GM23248 (cell line): ENCODE results near the gene HELZ2. TPM values are rescaled to one million over a fixed set of nuclear protein-coding genes. Genes with fewer than 3 reads are reported as not detected.
A peak's percentile ranks its signal among the peaks of the same experiment; 100 is the strongest.

Experiments used
- DNase-seq: peaks from one replicate; pipeline ENCODE4 v3.0.0-alpha.2; 2015
- H2AFZ ChIP-seq: fragments of 200-600 bp; sonication (generic); 2 replicates; pipeline ENCODE4 v1.6.1; 2016; ENCODE audit warnings: antibody characterized with exemption
- H3F3A ChIP-seq: fragments of 200-600 bp; sonication (generic); 2 replicates; pipeline ENCODE4 v1.6.1; 2016; ENCODE audit warnings: mild to moderate bottlenecking, antibody characterized with exemption, mixed run types; ENCODE audit not compliant: insufficient read depth
- H3K27ac ChIP-seq: fragments of 200-600 bp; sonication (generic); 2 replicates; pipeline ENCODE4 v1.5.1; 2016; ENCODE audit warnings: mild to moderate bottlenecking
- H3K27me3 ChIP-seq: fragments of 200-600 bp; sonication (generic); replicated peaks from 2 replicates; pipeline ENCODE4 v1.6.1; 2016; ENCODE audit warnings: mild to moderate bottlenecking; ENCODE audit not compliant: insufficient read depth
- H3K36me3 ChIP-seq: fragments of 200-600 bp; sonication (generic); 2 replicates; pipeline ENCODE4 v1.6.1; 2016; ENCODE audit warnings: low read depth, mild to moderate bottlenecking
- H3K4me1 ChIP-seq: fragments of 200-600 bp; sonication (generic); 2 replicates; pipeline ENCODE4 v1.6.1; 2016; ENCODE audit warnings: mild to moderate bottlenecking; ENCODE audit not compliant: insufficient read depth
- H3K4me2 ChIP-seq: fragments of 200-600 bp; sonication (generic); one replicate; pipeline ENCODE4 v1.6.1; 2016; ENCODE audit warnings: mild to moderate bottlenecking; ENCODE audit not compliant: unreplicated experiment
- H3K4me3 ChIP-seq: fragments of 200-600 bp; sonication (generic); 2 replicates; pipeline ENCODE4 v1.5.1; 2016; ENCODE audit warnings: mild to moderate bottlenecking
- H3K79me2 ChIP-seq: fragments of 200-600 bp; sonication (generic); 2 replicates; pipeline ENCODE4 v1.6.1; 2016; ENCODE audit warnings: mild to moderate bottlenecking; ENCODE audit not compliant: insufficient read depth
- H3K9ac ChIP-seq: fragments of 200-600 bp; sonication (generic); 2 replicates; pipeline ENCODE4 v1.6.1; 2016; ENCODE audit warnings: mild to moderate bottlenecking
- H3K9me2 ChIP-seq: fragments of 200-600 bp; sonication (generic); 2 replicates; pipeline ENCODE4 v1.6.1; 2016; ENCODE audit warnings: mixed run types, mild to moderate bottlenecking, moderate library complexity; ENCODE audit not compliant: insufficient read depth
- H3K9me3 ChIP-seq: fragments of 200-600 bp; sonication (generic); one replicate; pipeline ENCODE4 v1.6.1; 2017; ENCODE audit warnings: low read depth
- H4K20me1 ChIP-seq: fragments of 200-600 bp; sonication (generic); 2 replicates; pipeline ENCODE4 v1.6.0; 2016; ENCODE audit not compliant: insufficient read depth
- EZH2 ChIP-seq: fragments of 200-600 bp; sonication (generic); IDR thresholded peaks from 2 replicates; pipeline ENCODE4 v1.6.1; 2018; ENCODE audit warnings: antibody characterized with exemption, mild to moderate bottlenecking; ENCODE audit not compliant: insufficient read depth, poor library complexity, severe bottlenecking
- EZH2phosphoT487 ChIP-seq: fragments of 200-600 bp; sonication (generic); IDR thresholded peaks from 2 replicates; pipeline ENCODE4 v1.6.1; 2018; ENCODE audit warnings: antibody characterized with exemption, moderate library complexity, mild to moderate bottlenecking, low read depth; ENCODE audit not compliant: insufficient read depth
- WGBS, 2 experiments: methylation state at CpG; one replicate each; pipeline ENCODE4 v1.1.6; 2015 to 2017; ENCODE audit warnings: low lambda C conversion rate in 2 of 2, low coverage in 1 of 2; ENCODE audit errors: missing lambda C conversion rate in 2 of 2; 5-methylcytosine and 5-hydroxymethylcytosine counted together
- in situ Hi-C: fragments of 300-500 bp; cut with MboI; formaldehyde crosslinking; loops from 2 replicates; pipeline ENCODE4 v1.15.0; 2020
- polyA plus RNA-seq: library from polyadenylated mRNA; unstranded; fragments of >200 nt; fragmentation: Nextera tagmentation; extraction: Ambion mirVana; gene quantifications from 2 replicates; pipeline ENCODE4 v1.2.1, GENCODE V29; 2016
- total RNA-seq: library from RNA; depleted of rRNA; stranded (reverse); fragments of >200 nt; shearing (Covaris generic); gene quantifications from 2 replicates; pipeline ENCODE4 v1.2.3, GENCODE V29; 2014

The HELZ2 gene
- total and polyA plus RNA-seq, 2 experiments from 2014 or later, result 3.0 to 17.5 TPM

GRCh38 chr20:63556873-63557478 lies 17.1 kb downstream of the HELZ2 start:
- Histone ChIP-seq H3K4me2 (no peak overlapping the region), H3K36me3 (no peaks in the 10 kb centered on the region), H3K9me2 (no peaks in the 10 kb centered on the region), H3K27me3 (no peaks in the 10 kb centered on the region), H2AFZ (no peak overlapping the region), H3K9me3 (no peaks in the 10 kb centered on the region), H4K20me1 (no peaks in the 10 kb centered on the region), H3K9ac (no peak overlapping the region), H3K27ac (no peak overlapping the region), H3K4me1 (no peaks in the 10 kb centered on the region), H3K4me3 (no peak overlapping the region), H3F3A (0 out of 2 replicates have a peak, but pooled peaks cover 11% of the 10 kb centered on the region), H3K79me2 (no peaks in the 10 kb centered on the region)
- 75 to 78% methylated on average over 18 to 23 of the region's 23 CpGs for whole genome bisulfite sequencing, 2 experiments
- no peak for DNase-seq
- no peak for TF ChIP-seq EZH2phosphoT487
- in situ Hi-C loops, result no loop called here

GRCh38 chr20:63555661-63556381 lies 18.2 kb downstream of the HELZ2 start:
- Histone ChIP-seq H3K9me3 (no peaks in the 10 kb centered on the region), H3K4me3 (no peak overlapping the region), H3K27ac (no peak overlapping the region), H3K79me2 (no peaks in the 10 kb centered on the region), H2AFZ (no peak overlapping the region), H3K4me2 (no peak overlapping the region), H3K4me1 (no peaks in the 10 kb centered on the region), H3K9me2 (no peaks in the 10 kb centered on the region), H3F3A (0 out of 2 replicates have a peak, but pooled peaks cover 11% of the 10 kb centered on the region), H3K27me3 (no peaks in the 10 kb centered on the region), H3K9ac (no peak overlapping the region), H4K20me1 (no peaks in the 10 kb centered on the region), H3K36me3 (no peaks in the 10 kb centered on the region)
- DNase-seq, result no peak
- 92 to 94% methylated on average over 42 to 43 of the region's 45 CpGs for WGBS, 2 experiments
- in situ Hi-C loops, result no loop called here
- TF ChIP-seq EZH2phosphoT487, result no peak
- TF ChIP-seq EZH2, result no peak

- peak overlapping the region; percentile 75 for H3K4me3 ChIP-seq
- no peaks in the 10 kb centered on the region for H3K27me3 ChIP-seq
- no peak overlapping the region for H3K4me2 ChIP-seq
- no peaks in the 10 kb centered on the region for H3K9me3 ChIP-seq
- no peaks in the 10 kb centered on the region for H3K4me1 ChIP-seq
- H3K36me3 ChIP-seq, result no peaks in the 10 kb centered on the region
- H3K79me2 ChIP-seq, result no peaks in the 10 kb centered on the region
- 0 out of 2 replicates have a peak, but pooled peaks cover 11% of the 10 kb centered on the region for H3F3A ChIP-seq
- no peaks in the 10 kb centered on the region for H4K20me1 ChIP-seq
- no peak overlapping the region for H3K9ac ChIP-seq
- 84% methylated on average over 31 to 38 of the region's 38 CpGs for WGBS, 2 experiments
- TF ChIP-seq EZH2, result no peak
- TF ChIP-seq EZH2phosphoT487, result no peak
- no peaks in the 10 kb centered on the region for H3K9me2 ChIP-seq
- no peak for DNase-seq
- H2AFZ ChIP-seq, result 0 out of 2 replicates have a peak overlapping the region, but pooled peaks have one; percentile 90
- in situ Hi-C loops, result no loop called here
- H3K27ac ChIP-seq, result no peak overlapping the region
Measured at GRCh38 chr20:63554361-63555278, 19.4 kb downstream of the HELZ2 start.

- Histone ChIP-seq H3K4me2 (peak within 1 kb of the TSS; percentile 82), H3K4me1 (no peaks in the 10 kb centered on the region), H4K20me1 (no peaks in the 10 kb centered on the region), H3K9me2 (no peaks in the 10 kb centered on the region), H3K79me2 (no peaks in the 10 kb centered on the region), H3K27me3 (no peaks in the 10 kb centered on the region), H3K9me3 (no peaks in the 10 kb centered on the region), H3F3A (0 out of 2 replicates have a peak, but pooled peaks cover 11% of the 10 kb centered on the region), H3K27ac (no peak within 1 kb of the TSS), H3K9ac (peak within 1 kb of the TSS; percentile 75), H3K36me3 (no peaks in the 10 kb centered on the region), H2AFZ (peak within 1 kb of the TSS; percentile 90), H3K4me3 (peak within 1 kb of the TSS; percentile 75)
- 2% methylated on average over 9 to 20 of the region's 34 CpGs for WGBS, 2 experiments
- in situ Hi-C loops, result no loop called here
- TF ChIP-seq EZH2phosphoT487 (no peak), EZH2 (no peak)
- peak; percentile 58 for DNase-seq
Measured at GRCh38 chr20:63553933-63554290, 20.1 kb downstream of the HELZ2 start, which contains the start of gene FNDC11. Gene FNDC11, plus strand, starts transcription at chr20:63554159. Its CDS starts 1,505 bp downstream, at chr20:63555664.
